GM20431 (cell line): ENCODE measurements around the gene BID.
"Not testable (repeated sequence)": the region's sequence is repeated elsewhere in the genome, so short reads cannot be mapped to it uniquely, and the experiment has no call there.

Experiments used
- in situ Hi-C: fragments of 300-500 bp; cut with MseI, MboI; formaldehyde crosslinking; loops from one replicate; pipeline ENCODE4 v1.15.0; 2020; ENCODE audit warnings: low sequenced_read_pairs; ENCODE audit not compliant: unreplicated experiment

The BID gene

GRCh38 chr22:17772958-17773605 is 1.2 kb downstream of the BID start:
- in situ Hi-C loops: no loop called here

- in situ Hi-C loops: no loop called here
Measured at GRCh38 chr22:17772249-17772957, 1.9 kb downstream of the BID start.

- in situ Hi-C loops: no loop called here
Measured at GRCh38 chr22:17770180-17771077, 3.8 kb downstream of the BID start.

- in situ Hi-C loops: no loop called here
Measured at GRCh38 chr22:17769716-17770082, 4.6 kb downstream of the BID start.

GRCh38 chr22:17769013-17769715 is 5.1 kb downstream of the BID start:
- in situ Hi-C loops: no loop called here

- in situ Hi-C loops: no loop called here
Measured at GRCh38 chr22:17767233-17768065, 6.8 kb downstream of the BID start.

GRCh38 chr22:17764852-17765251 is 9.4 kb downstream of the BID start:
- in situ Hi-C loops: not testable (repeated sequence)

- in situ Hi-C loops: no loop called here
Measured at GRCh38 chr22:17764036-17764435, 10.2 kb downstream of the BID start.

- in situ Hi-C loops: not testable (repeated sequence)
Measured at GRCh38 chr22:17763442-17763841, 10.8 kb downstream of the BID start.

- in situ Hi-C loops: no loop called here
Measured at GRCh38 chr22:17761138-17761488, 13.2 kb downstream of the BID start.

GRCh38 chr22:17754233-17754925 is 19.9 kb downstream of the BID start:
- in situ Hi-C loops: no loop called here

- in situ Hi-C loops: no loop called here
Measured at GRCh38 chr22:17753401-17753989, 20.8 kb downstream of the BID start.

GRCh38 chr22:17751596-17751995 is 22.7 kb downstream of the BID start:
- in situ Hi-C loops: no loop called here

- in situ Hi-C loops: loop anchor here (25.0 kb wide), 1 partner anchor 313 kb away; no protein-coding TSS in a partner anchor
Measured at GRCh38 chr22:17749605-17750395, 24.5 kb downstream of the BID start.

GRCh38 chr22:17748555-17749353 is 25.5 kb downstream of the BID start:
- in situ Hi-C loops: loop anchor here (25.0 kb wide), 1 partner anchor 314 kb away; no protein-coding TSS in a partner anchor

GRCh38 chr22:17746916-17747315 is 27.4 kb downstream of the BID start:
- in situ Hi-C loops: loop anchor here (25.0 kb wide), 1 partner anchor 315 kb away; no protein-coding TSS in a partner anchor

GRCh38 chr22:17744430-17744829 is 29.8 kb downstream of the BID start:
- in situ Hi-C loops: loop anchor here (25.0 kb wide), 1 partner anchor 318 kb away; no protein-coding TSS in a partner anchor
